GM20000 (cell line): ENCODE data around the gene PCBP4.
"Not testable (repeated sequence)": the region's sequence is repeated elsewhere in the genome, so short reads cannot be mapped to it uniquely, and the experiment has no call there.

Experiments
- DNase-seq: peaks from one replicate; pipeline ENCODE4 v3.0.0; 2012; ENCODE audit warnings: low spot score
- CTCF ChIP-seq: IDR thresholded peaks from 2 replicates; pipeline ENCODE4 v1.5.1; 2012; ENCODE audit warnings: mild to moderate bottlenecking, control low read depth; ENCODE audit errors: extremely low read depth, missing control alignments

PCBP4 gene

GRCh38 chr3:52001443-52001974 is 34.3 kb upstream of the PCBP4 start:
- TF ChIP-seq CTCF: peak; percentile 99
- DNase-seq: peak; percentile 90

GRCh38 chr3:51999846-52000245 is 32.6 kb upstream of the PCBP4 start:
- TF ChIP-seq CTCF: no peak
- no peak for DNase-seq

GRCh38 chr3:51998774-51999173 is 31.5 kb upstream of the PCBP4 start:
- DNase-seq: no peak
- no peak for TF ChIP-seq CTCF

GRCh38 chr3:51997935-51998596 is 30.8 kb upstream of the PCBP4 start:
- TF ChIP-seq CTCF: no peak
- no peak for DNase-seq

- no peak for TF ChIP-seq CTCF
- no peak for DNase-seq
These were observed 29.9 kb upstream of the PCBP4 start for GRCh38 chr3:51997172-51997571.

GRCh38 chr3:51995346-51996163 is 28.3 kb upstream of the PCBP4 start, which contains the start of gene RPL29:
RPL29 (minus strand) TSS chr3:51995895; CDS start chr3:51995461, 434 bp downstream.
- TF ChIP-seq CTCF: no peak
- peak; percentile 94 for DNase-seq

GRCh38 chr3:51994530-51994929 is 27.3 kb upstream of the PCBP4 start:
- no peak for DNase-seq
- TF ChIP-seq CTCF: no peak

- DNase-seq: not testable (repeated sequence)
These were observed 26.4 kb upstream of the PCBP4 start for GRCh38 chr3:51993657-51994056.
